Upper lobe of left lung (tissue), 4 donors: Measurements from ENCODE around the gene ASCL4.

Source experiments
- POLR2A ChIP-seq, 4 donors: fragments of 450-650 bp; IDR thresholded peaks; one replicate each; pipeline ENCODE4 v1.5.1; 2016 to 2017; ENCODE audit warnings: antibody characterized with exemption in 4 of 4, mild to moderate bottlenecking in 2 of 4
- TF ChIP-seq, protein P1 (sequence below), 6 experiments: fragments of 450-650 bp in 4 of 6; fragments of 200-600 bp in 2 of 6; sonication (generic) in 2 of 6; IDR thresholded peaks; one replicate each; pipeline ENCODE4 v1.5.1; 2016 to 2019; ENCODE audit warnings: antibody characterized with exemption in 6 of 6

DNA sequence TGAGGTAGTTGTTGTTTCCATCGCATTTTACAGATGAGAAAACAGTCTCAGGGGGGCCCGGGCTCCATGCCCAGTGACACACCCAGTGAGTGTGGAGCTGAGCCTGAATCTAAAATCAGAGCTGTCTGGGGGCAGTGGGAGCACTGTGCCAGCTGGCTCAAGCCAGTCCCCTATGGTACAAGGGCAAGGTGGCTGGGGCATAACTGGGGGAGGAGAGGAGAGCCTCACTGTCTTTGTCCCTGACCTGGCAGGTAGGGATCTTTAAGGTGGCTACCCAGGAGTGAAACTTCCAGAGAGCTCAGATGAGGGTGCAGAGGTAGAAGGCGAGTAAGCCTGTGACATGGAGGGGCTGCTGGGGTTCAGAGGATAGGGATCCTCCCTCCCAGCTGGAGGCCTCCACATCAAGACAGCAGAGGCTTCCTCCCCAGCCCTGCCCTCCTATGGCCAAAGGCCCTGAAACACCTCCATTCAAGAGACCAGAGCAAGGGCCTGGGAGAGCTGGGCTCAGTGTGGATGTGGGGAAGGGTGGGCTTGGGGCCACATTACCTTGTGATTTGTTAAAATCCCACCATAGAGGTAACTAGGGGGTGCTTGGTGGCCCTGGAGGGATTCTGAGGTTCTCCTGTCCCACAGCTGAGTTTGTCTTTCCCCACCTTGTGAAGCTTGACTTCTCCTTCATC, 33.1 kb downstream of the ASCL4 start:
- TF ChIP-seq, protein P1, sequence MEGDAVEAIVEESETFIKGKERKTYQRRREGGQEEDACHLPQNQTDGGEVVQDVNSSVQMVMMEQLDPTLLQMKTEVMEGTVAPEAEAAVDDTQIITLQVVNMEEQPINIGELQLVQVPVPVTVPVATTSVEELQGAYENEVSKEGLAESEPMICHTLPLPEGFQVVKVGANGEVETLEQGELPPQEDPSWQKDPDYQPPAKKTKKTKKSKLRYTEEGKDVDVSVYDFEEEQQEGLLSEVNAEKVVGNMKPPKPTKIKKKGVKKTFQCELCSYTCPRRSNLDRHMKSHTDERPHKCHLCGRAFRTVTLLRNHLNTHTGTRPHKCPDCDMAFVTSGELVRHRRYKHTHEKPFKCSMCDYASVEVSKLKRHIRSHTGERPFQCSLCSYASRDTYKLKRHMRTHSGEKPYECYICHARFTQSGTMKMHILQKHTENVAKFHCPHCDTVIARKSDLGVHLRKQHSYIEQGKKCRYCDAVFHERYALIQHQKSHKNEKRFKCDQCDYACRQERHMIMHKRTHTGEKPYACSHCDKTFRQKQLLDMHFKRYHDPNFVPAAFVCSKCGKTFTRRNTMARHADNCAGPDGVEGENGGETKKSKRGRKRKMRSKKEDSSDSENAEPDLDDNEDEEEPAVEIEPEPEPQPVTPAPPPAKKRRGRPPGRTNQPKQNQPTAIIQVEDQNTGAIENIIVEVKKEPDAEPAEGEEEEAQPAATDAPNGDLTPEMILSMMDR (IDR thresholded peaks at IDR 0.05) = no peak
- TF ChIP-seq POLR2A (IDR thresholded peaks at IDR 0.05) = no peak
